GM21529 (cell line): ENCODE data around the gene CEP70.
"Not testable (repeated sequence)": the region's sequence is repeated elsewhere in the genome, so short reads cannot be mapped to it uniquely, and the experiment has no call there.

Experiments used
- ATAC-seq: cut with Tn5 transposase; IDR thresholded peaks from one replicate; pipeline ENCODE4 v1.9.1; 2021; ENCODE audit not compliant: unreplicated experiment

Gene CEP70

DNA sequence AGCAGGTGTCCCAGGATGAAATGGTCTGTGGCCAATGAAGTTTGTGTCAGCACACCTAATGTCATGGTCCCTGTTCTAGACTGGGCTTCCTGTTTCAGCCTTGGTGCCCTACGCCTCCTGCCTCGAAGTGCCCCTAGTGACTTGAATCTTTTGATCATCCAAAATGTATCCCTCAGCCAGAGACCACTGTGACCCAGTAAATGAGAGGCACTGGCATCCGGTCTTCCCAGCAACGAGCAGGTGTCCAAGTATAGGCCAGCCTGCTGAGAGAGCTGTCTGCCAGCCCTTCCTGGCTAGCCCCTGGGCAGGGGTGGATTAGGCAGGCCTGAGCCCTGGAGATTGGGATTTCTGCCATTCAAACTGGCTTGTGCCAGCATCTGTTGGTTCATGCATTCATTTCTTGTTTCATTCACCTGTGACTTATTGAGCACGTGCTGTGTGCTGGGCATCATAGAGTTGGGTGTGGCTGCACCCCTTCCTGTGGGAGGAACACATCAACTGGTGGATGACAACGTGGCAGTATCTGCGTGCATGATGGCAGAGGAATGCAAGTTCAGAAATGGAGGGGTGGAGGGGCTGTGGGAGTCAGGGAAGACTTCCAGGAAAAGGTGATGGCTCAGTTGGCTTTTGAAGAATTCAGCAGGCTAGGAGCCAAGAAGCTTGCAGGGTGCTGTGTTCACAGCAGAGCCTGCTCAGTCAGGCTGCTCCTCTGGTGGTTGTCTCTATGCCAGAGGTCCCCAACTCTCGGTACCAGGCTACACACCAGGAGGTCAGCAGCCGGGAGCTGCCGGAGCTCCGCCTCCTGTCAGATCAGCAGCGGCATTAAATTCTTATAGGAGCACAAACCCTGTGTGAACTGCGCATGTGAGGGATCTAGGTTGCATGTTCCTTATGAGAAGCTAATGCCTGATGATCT is 138.0 kb downstream of the CEP70 start:
- no peak for ATAC-seq

- not testable (repeated sequence) for ATAC-seq
Measured at GRCh38 chr3:138453940-138454339, 140.1 kb downstream of the CEP70 start.

DNA sequence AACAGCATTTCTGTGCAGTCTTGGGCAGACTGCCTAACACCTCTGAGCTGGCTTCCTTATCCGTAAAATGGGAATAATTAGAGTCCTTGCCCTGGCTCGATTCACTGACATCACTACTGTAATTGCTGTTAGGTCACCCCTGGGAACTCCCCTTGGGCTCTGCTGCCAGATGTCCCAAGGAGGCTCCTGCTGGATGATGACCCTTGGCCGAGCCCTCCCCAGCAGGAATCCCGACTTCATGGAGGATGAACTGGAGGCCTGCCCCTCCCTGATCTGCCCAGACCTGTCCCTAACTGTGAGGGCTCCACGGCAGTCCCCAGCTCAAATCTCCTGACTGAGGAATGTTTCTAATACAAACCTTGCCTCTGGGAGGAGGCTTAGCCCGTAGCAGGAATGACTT is 141.6 kb downstream of the CEP70 start:
- no peak for ATAC-seq

DNA sequence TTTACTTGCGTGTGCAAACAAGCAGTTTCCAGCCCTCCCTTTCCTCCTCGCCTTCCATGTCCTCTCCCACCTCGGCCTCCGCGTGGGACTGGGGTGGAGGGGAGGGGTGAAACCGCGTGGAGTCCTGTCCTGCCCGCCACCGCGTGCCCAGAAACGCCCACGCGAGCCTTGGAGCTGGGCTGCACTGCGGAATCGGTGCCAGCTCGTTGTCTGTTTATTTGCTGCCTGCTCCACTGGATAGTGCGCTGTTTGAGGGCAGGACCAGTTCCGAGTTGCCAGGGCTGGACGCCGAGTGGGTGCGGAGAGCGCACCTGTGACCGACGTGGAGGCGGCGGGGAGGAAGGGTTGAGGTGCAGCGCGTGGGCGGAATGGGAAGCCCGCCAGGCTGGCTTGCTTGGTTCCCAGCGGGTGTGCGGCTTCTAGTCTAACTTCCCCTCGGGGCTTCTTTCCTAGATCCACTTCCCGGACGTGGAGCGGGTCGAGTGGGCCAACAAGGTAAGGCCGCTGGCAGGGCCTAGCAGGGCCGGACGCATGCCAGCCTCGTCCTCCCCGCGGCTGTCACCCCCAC is 142.4 kb downstream of the CEP70 start:
- no peak for ATAC-seq

DNA sequence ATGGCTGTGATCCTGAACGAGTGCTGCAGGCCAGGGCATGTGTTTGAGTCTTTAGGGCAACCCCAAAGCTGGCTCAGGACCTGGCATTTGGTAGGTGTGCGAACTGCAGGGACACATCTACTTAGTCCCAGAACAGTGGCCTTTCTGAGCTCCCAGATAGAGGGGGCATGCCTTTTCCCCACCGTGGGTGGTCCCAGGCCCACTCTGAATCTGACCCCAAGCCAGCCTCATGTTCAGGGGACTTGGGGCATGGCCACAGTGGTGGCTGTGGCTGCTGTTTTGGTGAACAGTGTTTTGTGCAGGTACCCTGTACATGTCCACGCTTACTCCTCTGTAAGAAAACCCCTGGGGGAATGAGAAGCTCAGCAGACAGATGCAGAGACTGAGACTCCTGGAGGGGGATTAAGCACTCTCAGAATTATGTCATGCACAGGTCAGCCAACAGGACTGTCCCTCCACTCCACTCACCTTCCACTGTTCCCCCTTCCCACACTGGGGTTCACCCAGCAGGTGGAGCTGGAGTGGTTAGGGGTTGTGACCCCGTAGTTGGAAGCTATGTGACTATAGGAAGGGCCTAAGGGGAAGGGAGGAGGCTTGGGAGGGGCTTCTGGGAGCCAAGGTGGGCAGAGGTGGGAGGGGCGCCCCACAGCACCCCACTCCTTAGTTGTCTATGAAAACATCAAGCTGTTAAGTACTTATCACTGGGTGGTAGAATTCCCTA is 143.2 kb downstream of the CEP70 start:
- ATAC-seq: no peak

DNA sequence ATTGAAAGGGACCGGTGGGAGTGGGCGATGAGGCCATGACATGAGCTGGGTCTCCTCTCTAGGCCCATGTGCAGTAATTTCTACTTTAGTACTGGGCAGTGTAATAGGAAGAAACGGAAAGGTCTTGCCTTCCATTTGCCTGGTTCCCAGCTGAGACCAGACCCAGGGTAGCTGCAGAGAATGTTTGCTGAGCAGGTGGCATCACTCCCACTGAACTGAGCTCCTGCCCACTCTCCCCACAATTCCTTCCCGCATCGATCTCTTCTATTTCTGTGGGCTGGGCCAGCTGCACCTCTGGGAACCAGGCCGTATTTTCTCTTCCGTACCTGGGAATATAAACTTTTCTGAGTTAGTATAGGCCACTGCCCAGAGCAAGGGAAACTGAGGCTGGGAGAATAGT is 143.9 kb downstream of the CEP70 start:
- no peak for ATAC-seq

DNA sequence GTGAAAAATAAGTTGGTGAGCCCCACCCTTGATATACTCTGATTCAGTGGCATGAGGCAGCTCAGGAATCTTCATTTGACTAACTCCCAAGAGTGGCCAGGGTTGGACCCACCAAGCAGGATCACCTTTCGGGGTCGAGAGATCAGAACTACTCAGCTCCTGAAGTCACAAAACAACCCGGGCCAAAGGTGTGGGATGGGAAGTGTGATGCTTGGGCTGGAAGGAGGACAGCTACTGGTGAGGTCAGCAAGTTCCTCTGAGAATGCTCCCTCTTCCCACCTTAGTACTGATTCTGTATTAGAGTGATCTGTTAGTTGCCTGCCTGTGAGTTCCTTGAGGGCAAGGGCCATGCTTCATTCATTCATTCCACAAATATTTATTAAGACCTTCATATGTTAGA is 144.6 kb downstream of the CEP70 start:
- ATAC-seq: no peak

- no peak for ATAC-seq
Measured at GRCh38 chr3:138448631-138449030, 145.4 kb downstream of the CEP70 start.

GRCh38 chr3:138445654-138446053 is 148.4 kb downstream of the CEP70 start:
- ATAC-seq: no peak

DNA sequence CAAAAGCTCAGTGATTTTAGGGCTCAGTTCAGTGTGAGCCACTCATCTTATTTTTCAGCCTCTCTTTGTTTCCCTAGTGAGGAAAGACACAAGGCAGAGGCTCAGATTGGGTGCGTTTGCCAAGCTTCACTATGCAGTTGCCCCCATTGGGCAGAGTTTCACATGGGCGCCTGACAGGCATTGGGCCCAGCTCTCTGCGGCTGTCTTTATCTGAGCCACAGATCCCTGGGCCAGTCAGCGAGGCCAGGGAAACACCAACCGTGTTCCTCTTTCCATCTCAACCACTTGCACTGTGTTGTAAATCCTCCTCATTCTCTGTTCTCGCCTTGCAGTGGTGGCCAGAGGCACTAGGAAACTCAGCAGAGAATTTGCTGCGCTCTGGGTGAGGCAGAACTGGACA is 148.8 kb downstream of the CEP70 start:
- ATAC-seq: no peak
